Mucosa of descending colon (tissue), 3 donors: Measurements from ENCODE around the gene OTOP2. TPM values are rescaled to one million over a fixed set of nuclear protein-coding genes. Genes with fewer than 3 reads are reported as not detected.

Experiments
- ATAC-seq: fragments of 200-7000 bp; cut with Tn5 transposase; one replicate; pipeline ENCODE4 v1.9.1; 2020; ENCODE audit warnings: mild to moderate bottlenecking, moderate library complexity
- DNase-seq, 3 donors: peaks; one replicate each; pipeline ENCODE4 v3.0.0-alpha.2; 2020
- H3K36me3 ChIP-seq: fragments of 200-600 bp; one replicate; pipeline ENCODE4 v1.8.0; 2021; ENCODE audit warnings: low read depth, mild to moderate bottlenecking
- H3K4me1 ChIP-seq: fragments of 200-600 bp; one replicate; pipeline ENCODE4 v1.8.0; 2021; ENCODE audit warnings: low read depth, mild to moderate bottlenecking
- H3K4me3 ChIP-seq: fragments of 200-600 bp; one replicate; pipeline ENCODE4 v1.8.0; 2021; ENCODE audit warnings: mild to moderate bottlenecking
- H3K9me3 ChIP-seq: fragments of 200-600 bp; one replicate; pipeline ENCODE4 v1.8.0; 2021; ENCODE audit warnings: mild to moderate bottlenecking
- CTCF ChIP-seq: fragments of 200-600 bp; IDR thresholded peaks from one replicate; pipeline ENCODE4 v1.8.0; 2022; ENCODE audit warnings: antibody characterized with exemption, mild to moderate bottlenecking
- intact Hi-C, 2 donors: fragments of 100-400 bp; cut with DNase I in 1 of 2; cut with micrococcal nuclease in 1 of 2; formaldehyde crosslinking; loops; one replicate each; pipeline versions ENCODE4 v1.11.0 to v1.11.1; 2022; cut with DNase I, micrococcal nuclease
- total RNA-seq, 3 donors: library from RNA; stranded (reverse); fragmentation: NEBNext Ultra II Directional in 2 of 3; extraction: Animal tissue kit (Norgen Biotek cat#: 25700) in 2 of 3; gene quantifications; one replicate each; pipeline versions ENCODE4 v1.2.1 to v1.2.4, GENCODE V29; 2021 to 2023
- donor health status: DM: no; HTN: no; CAD: no; lungs with moderate emphysema.
- donor health status: DM: no; HTN: no; CAD: no.
- donor health status: DM: no; HTN: yes; CAD: no.

OTOP2 gene
- total RNA-seq, 3 donors from 2014 or later = 15.3 to 135 (median 54.0) TPM

DNA sequence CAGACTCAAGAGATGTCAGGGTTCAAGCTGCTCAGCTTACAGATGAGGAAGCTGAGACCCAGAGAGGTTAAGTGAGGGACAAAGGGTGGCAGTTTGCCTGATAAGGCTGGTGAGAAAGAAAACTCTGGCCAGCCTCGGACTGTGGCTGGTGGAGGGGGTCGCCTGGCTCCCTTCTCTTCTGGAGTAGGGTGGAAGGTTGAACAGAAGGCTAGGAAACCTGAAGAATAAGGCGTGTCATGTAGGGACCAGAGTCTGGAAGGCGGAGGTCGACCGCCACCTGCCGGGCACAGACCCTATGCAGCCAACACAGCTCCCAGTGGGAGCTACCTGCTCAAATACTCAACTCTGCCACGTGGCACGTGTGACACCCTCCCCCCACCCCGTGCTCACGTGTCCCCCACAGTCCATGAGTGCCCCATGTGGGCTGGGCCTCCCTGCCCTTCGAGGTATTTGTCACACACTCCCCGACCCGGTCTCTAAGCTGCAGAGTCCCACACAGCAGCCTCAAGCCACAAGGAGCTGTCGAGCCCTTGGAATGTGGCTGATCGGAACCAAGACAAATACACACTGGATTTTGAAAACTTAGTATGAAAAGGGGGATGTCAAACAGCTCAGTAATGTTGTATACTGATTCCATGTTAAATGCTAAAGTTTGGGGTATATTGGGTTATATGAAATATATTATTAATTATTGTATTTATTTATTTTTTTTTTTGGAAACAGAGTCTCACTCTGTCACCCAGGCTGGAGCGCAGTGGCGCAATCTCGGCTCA, 36.7 kb downstream of the OTOP2 start:
- intact Hi-C loops = no loop called here
- peak; percentile 73 for ATAC-seq

GRCh38 chr17:74961657-74962350, 37.7 kb downstream of the OTOP2 start:
- H3K4me3 ChIP-seq = no peak overlapping the region
- peak; percentile 79 to 95 (median 89) for DNase-seq
- no peaks in the 10 kb centered on the region for H3K36me3 ChIP-seq
- no peaks in the 10 kb centered on the region for H3K9me3 ChIP-seq
- no peaks in the 10 kb centered on the region for H3K4me1 ChIP-seq
- intact Hi-C loops = no loop called here
- ATAC-seq = peak; percentile 85
- peak; percentile 33 for TF ChIP-seq CTCF

More for the DNA sequence above, 36.7 kb downstream of the OTOP2 start:
- peak in 2 of 3 donors; percentile 72 to 81 for DNase-seq
- H3K4me1 ChIP-seq = no peaks in the 10 kb centered on the region
- no peaks in the 10 kb centered on the region for H3K36me3 ChIP-seq
- no peak for TF ChIP-seq CTCF
- no peak overlapping the region for H3K4me3 ChIP-seq
- no peaks in the 10 kb centered on the region for H3K9me3 ChIP-seq

- H3K4me3 ChIP-seq = no peak overlapping the region
- intact Hi-C loops = no loop called here
- H3K4me1 ChIP-seq = no peaks in the 10 kb centered on the region
- no peaks in the 10 kb centered on the region for H3K9me3 ChIP-seq
- H3K36me3 ChIP-seq = no peaks in the 10 kb centered on the region
- DNase-seq (no peak), ATAC-seq (no peak)
- no peak for TF ChIP-seq CTCF
Observed at GRCh38 chr17:74962622-74963394, 38.7 kb downstream of the OTOP2 start.

DNA sequence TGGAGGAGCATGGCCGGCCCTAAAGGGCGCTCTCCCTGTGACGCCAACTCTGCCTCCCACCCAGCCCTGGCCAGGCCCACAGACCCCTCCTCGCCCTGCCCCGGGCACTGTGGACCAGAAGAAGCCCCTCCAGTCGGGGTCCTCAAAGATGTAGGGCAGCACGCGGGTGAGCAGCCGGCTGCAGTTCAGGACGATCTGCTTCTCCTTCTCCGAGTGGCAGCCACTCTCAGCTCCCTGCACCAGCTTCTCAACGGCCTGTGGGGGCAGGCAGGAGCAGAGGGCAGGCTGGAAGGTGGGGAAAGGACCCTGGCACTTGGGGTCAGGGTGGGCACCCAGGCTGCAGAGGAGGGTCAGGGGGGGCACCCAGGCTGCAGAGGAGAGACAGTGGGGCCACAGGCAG, 39.6 kb downstream of the OTOP2 start:
- Histone ChIP-seq H3K9me3 (no peaks in the 10 kb centered on the region), H3K36me3 (no peaks in the 10 kb centered on the region), H3K4me1 (peaks cover 6% of the 10 kb centered on the region), H3K4me3 (no peak overlapping the region)
- intact Hi-C loops = no loop called here
- no peak for TF ChIP-seq CTCF
- DNase-seq = no peak
- ATAC-seq = no peak

DNA sequence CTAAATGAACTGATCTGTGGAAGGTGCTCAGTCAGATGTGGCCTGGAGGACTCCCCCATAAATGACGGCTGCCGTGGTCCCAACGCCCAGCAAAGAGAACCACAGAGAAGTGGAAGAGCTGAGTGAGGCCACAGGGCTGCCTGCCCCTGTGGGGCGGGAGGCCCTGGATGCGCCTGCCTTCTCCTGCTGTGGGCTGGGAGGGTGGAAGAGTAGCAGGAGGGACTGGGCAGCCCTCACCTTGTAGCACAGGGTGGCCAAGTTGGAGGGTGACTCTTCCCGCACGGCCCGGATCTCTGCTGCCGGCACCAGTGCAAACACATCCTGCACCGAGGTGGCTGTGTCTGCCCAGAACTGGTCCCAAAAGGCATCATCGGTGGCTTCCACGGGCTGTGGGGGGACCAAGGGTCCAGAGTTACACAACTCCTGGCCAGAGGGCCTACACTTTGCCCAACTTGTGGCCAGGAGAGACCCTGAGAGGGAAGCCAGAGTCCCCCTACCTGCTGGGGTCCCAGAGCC, 40.2 kb downstream of the OTOP2 start:
- Histone ChIP-seq H3K4me1 (peaks cover 6% of the 10 kb centered on the region), H3K9me3 (no peaks in the 10 kb centered on the region), H3K4me3 (no peak overlapping the region), H3K36me3 (no peaks in the 10 kb centered on the region)
- intact Hi-C loops = no loop called here
- no peak for TF ChIP-seq CTCF
- ATAC-seq = no peak
- no peak for DNase-seq
